HS-5 (cell line): ENCODE measurements around the gene TRAPPC3.
A peak's percentile ranks its signal among the peaks of the same experiment; 100 is the strongest.
"Not testable (repeated sequence)": the region's sequence is repeated elsewhere in the genome, so short reads cannot be mapped to it uniquely, and the experiment has no call there.

Source experiments
- DNase-seq: peaks from one replicate; pipeline ENCODE4 v3.0.0-alpha.2; 2012; ENCODE audit warnings: low read depth

The TRAPPC3 gene

GRCh38 chr1:36149237-36149972 is at the start of gene TRAPPC3:
Gene TRAPPC3 (minus strand): TSS chr1:36149486. CDS start chr1:36149378, 108 bp downstream.
- DNase-seq, result peak; percentile 99

- no peak for DNase-seq
Observed at GRCh38 chr1:36198641-36199040, 49.4 kb upstream of the TRAPPC3 start.

GRCh38 chr1:36196805-36197204 is 47.5 kb upstream of the TRAPPC3 start:
- not testable (repeated sequence) for DNase-seq

GRCh38 chr1:36187800-36188593 is 38.7 kb upstream of the TRAPPC3 start:
- DNase-seq, result peak; percentile 71

GRCh38 chr1:36183309-36183856 is 34.1 kb upstream of the TRAPPC3 start:
- no peak for DNase-seq

GRCh38 chr1:36182734-36183133 is 33.4 kb upstream of the TRAPPC3 start:
- no peak for DNase-seq

- no peak for DNase-seq
Observed at GRCh38 chr1:36179220-36179600, 29.9 kb upstream of the TRAPPC3 start.

GRCh38 chr1:36178471-36179219 is 29.4 kb upstream of the TRAPPC3 start:
- no peak for DNase-seq

GRCh38 chr1:36177589-36178431 is 28.5 kb upstream of the TRAPPC3 start:
- DNase-seq, result no peak

- DNase-seq, result no peak
Observed at GRCh38 chr1:36176106-36176949, 27.0 kb upstream of the TRAPPC3 start.

GRCh38 chr1:36175137-36176095 is 26.1 kb upstream of the TRAPPC3 start:
- DNase-seq, result no peak

- no peak for DNase-seq
Observed at GRCh38 chr1:36174713-36175112, 25.4 kb upstream of the TRAPPC3 start.

GRCh38 chr1:36172983-36173382 is 23.7 kb upstream of the TRAPPC3 start:
- no peak for DNase-seq

- no peak for DNase-seq
Observed at GRCh38 chr1:36172017-36172747, 22.9 kb upstream of the TRAPPC3 start.

- no peak for DNase-seq
Observed at GRCh38 chr1:36170643-36171412, 21.5 kb upstream of the TRAPPC3 start.

- no peak for DNase-seq
Observed at GRCh38 chr1:36168514-36168913, 19.2 kb upstream of the TRAPPC3 start.
